GM12878 (cell line): ENCODE measurements around the gene UBAC2. TPM values are rescaled to one million over a fixed set of nuclear protein-coding genes. Genes with fewer than 3 reads are reported as not detected.

ENCODE experiments used
- ATAC-seq: fragments of 200-7000 bp; cut with Tn5 transposase; 3 replicates; pipeline ENCODE4 v1.9.1; 2020; ENCODE audit warnings: mild to moderate bottlenecking, moderate library complexity
- BruUV-seq: library from RNA; stranded (reverse); fragments of 400-500 nt; replicated peaks from 2 replicates; lab custom pipeline; 2021; lab: Mats Ljungman, UMichigan
- CTCF ChIA-PET: fragments of 300-600 bp; sonication (Branson Sonifier 250); formaldehyde crosslinking; extraction: SDS; loops from one replicate; lab custom pipeline; 2021; ENCODE audit warnings: inconsistent platforms; lab: Yijun Ruan, JAX
- POLR2A ChIA-PET: fragments of 350-600 bp; formaldehyde crosslinking; extraction: SDS; loops from one replicate; lab custom pipeline; 2021; ENCODE audit warnings: inconsistent platforms; lab: Charles Lee
- RAD21 ChIA-PET: fragments of 300-600 bp; sonication (Branson Sonifier 250); formaldehyde crosslinking; loops from one replicate; lab custom pipeline; 2023; ENCODE audit warnings: antibody characterized with exemption; ENCODE audit not compliant: unreplicated experiment; lab: Charles Lee
- SMC1A ChIA-PET: fragments of 300-600 bp; sonication (Branson Sonifier 250); formaldehyde crosslinking; loops from one replicate; lab custom pipeline; 2023; ENCODE audit not compliant: unreplicated experiment, uncharacterized antibody; lab: Charles Lee
- DNase-seq: peaks from one replicate; pipeline ENCODE4 v3.0.0-alpha.2; 2011; ENCODE audit warnings: low read depth, low spot score
- FAIRE-seq: peaks from 3 replicates; lab custom pipeline; 2011; peaks lifted over from hg19 to GRCh38; lab: Jason Lieb, UNC
- H2AFZ ChIP-seq: 2 replicates; pipeline ENCODE4 v1.6.0; 2011; ENCODE audit warnings: low read depth, low read length, control low read depth; ENCODE audit not compliant: control insufficient read depth
- H3K27ac ChIP-seq: 2 replicates; pipeline ENCODE4 v1.5.1; 2011; ENCODE audit warnings: control low read depth; ENCODE audit not compliant: control insufficient read depth, insufficient read depth
- H3K27me3 ChIP-seq, 2 experiments: replicated peaks in 1 of 2; 2 replicates each; pipeline versions ENCODE4 v1.6.0 to v1.6.1; 2011; ENCODE audit warnings: low read length in 1 of 2; ENCODE audit not compliant: control insufficient read depth in 2 of 2, insufficient read depth in 2 of 2
- H3K36me3 ChIP-seq, 2 experiments: 2 replicates each; pipeline ENCODE4 v1.5.1; 2011; ENCODE audit warnings: low read length in 1 of 2; ENCODE audit not compliant: control insufficient read depth in 2 of 2, insufficient read depth in 2 of 2
- H3K4me1 ChIP-seq: 2 replicates; pipeline ENCODE4 v1.6.1; 2011; ENCODE audit warnings: mild to moderate bottlenecking, low read length, moderate library complexity, mixed read lengths; ENCODE audit not compliant: control insufficient read depth, insufficient read depth
- H3K4me2 ChIP-seq: 2 replicates; pipeline ENCODE4 v1.6.0; 2011; ENCODE audit warnings: control low read depth; ENCODE audit not compliant: control insufficient read depth, insufficient read depth
- H3K4me3 ChIP-seq: fragments of 200-600 bp; sonication (generic); 2 replicates; pipeline ENCODE4 v1.5.1; 2016
- H3K79me2 ChIP-seq: 2 replicates; pipeline ENCODE4 v1.6.0; 2011; ENCODE audit warnings: low read length; ENCODE audit not compliant: control insufficient read depth, insufficient read depth
- H3K9ac ChIP-seq: 2 replicates; pipeline ENCODE4 v1.8.0; 2011; ENCODE audit warnings: low read length, control low read depth, mixed read lengths; ENCODE audit not compliant: control insufficient read depth, insufficient read depth
- H3K9me3 ChIP-seq: replicated peaks from 3 replicates; pipeline ENCODE4 v1.5.1; 2011; ENCODE audit warnings: mild to moderate bottlenecking, low read length; ENCODE audit not compliant: control insufficient read depth, insufficient read depth
- H4K20me1 ChIP-seq: 2 replicates; pipeline ENCODE4 v1.6.0; 2011; ENCODE audit not compliant: control insufficient read depth, insufficient read depth
- CEBPB ChIP-seq, 2 experiments: fragments of 150-350 bp in 1 of 2; IDR thresholded peaks; 2 replicates each; pipeline ENCODE4 v1.6.1; 2012 to 2014; ENCODE audit warnings: low read depth in 2 of 2, low read length in 2 of 2, borderline replicate concordance in 1 of 2, inconsistent platforms in 1 of 2
- EED ChIP-seq: sonication (generic); IDR thresholded peaks from 2 replicates; pipeline ENCODE4 v1.6.1; 2016; ENCODE audit warnings: antibody characterized with exemption, low read depth
- IKZF2 ChIP-seq, 2 experiments: fragments of 450-650 bp; IDR thresholded peaks; 2 replicates each; pipeline ENCODE4 v1.6.1; 2017; ENCODE audit warnings: mild to moderate bottlenecking in 2 of 2, moderate library complexity in 2 of 2
- MYB ChIP-seq: fragments of 150-350 bp; IDR thresholded peaks from 2 replicates; pipeline ENCODE4 v1.6.1; 2014; ENCODE audit warnings: mild to moderate bottlenecking, low read depth, low read length, borderline replicate concordance
- ZSCAN29 ChIP-seq: fragments of 450-650 bp; IDR thresholded peaks from 2 replicates; pipeline ENCODE4 v1.6.1; 2017; ENCODE audit warnings: mild to moderate bottlenecking, moderate library complexity
- WGBS: methylation state at CpG from one replicate; pipeline ENCODE4 v1.1.6; 2016; ENCODE audit warnings: low lambda C conversion rate; ENCODE audit not compliant: insufficient replicate concordance, insufficient coverage; ENCODE audit errors: missing lambda C conversion rate; 5-methylcytosine and 5-hydroxymethylcytosine counted together
- in situ Hi-C: fragments of 300-500 bp; cut with MboI; formaldehyde crosslinking; loops from 9 replicates; pipeline ENCODE4 v1.14.3; 2018; ENCODE audit warnings: mixed read lengths
- intact Hi-C: fragments of 100-400 bp; cut with micrococcal nuclease; formaldehyde crosslinking; loops from one replicate; pipeline ENCODE4 v1.14.2; 2022; ENCODE audit not compliant: unreplicated experiment
- polyA plus RNA-seq, 11 experiments: library from polyadenylated mRNA; depleted of rRNA in 4 of 11; unstranded in 6 of 11; stranded (reverse) in 5 of 11; fragments of >200 nt; fragmentation: Nextera tagmentation in 4 of 11; fragmentation: Illumina TruSeq in 1 of 11; extraction: Ambion mirVana in 4 of 11; extraction: Trizol in 1 of 11; gene quantifications; 1 replicate in 1 of 11; 2 replicates in 10 of 11; pipeline versions ENCODE4 v1.2.1 to v1.2.3, GENCODE V29; 2011 to 2016; ENCODE audit warnings: inconsistent platforms in 2 of 11, missing spikeins in 2 of 11, low read depth in 1 of 11
- total RNA-seq, 4 experiments: library from RNA; depleted of rRNA in 3 of 4; stranded (reverse); fragments of >200 nt in 3 of 4; fragmentation: Illumina TruSeq in 1 of 4; extraction: Trizol in 1 of 4; gene quantifications; 2 replicates each; pipeline versions ENCODE4 v1.2.1 to v1.2.3, GENCODE V29; 2013 to 2021
- TF ChIP-seq, protein P1 (sequence below): IDR thresholded peaks from 2 replicates; pipeline ENCODE4 v1.6.1; 2012; ENCODE audit warnings: mild to moderate bottlenecking, low read depth, low read length
- TF ChIP-seq, protein P2 (sequence below): fragments of 450-650 bp; IDR thresholded peaks from 2 replicates; pipeline ENCODE4 v1.6.1; 2017; ENCODE audit warnings: mild to moderate bottlenecking

The UBAC2 gene
- total and polyA plus RNA-seq, 10 of the 15 experiments (the other 5 are each of a cell fraction or from before 2014, with no cell fraction given): 3.0 to 54.6 (median 17.4) TPM

DNA sequence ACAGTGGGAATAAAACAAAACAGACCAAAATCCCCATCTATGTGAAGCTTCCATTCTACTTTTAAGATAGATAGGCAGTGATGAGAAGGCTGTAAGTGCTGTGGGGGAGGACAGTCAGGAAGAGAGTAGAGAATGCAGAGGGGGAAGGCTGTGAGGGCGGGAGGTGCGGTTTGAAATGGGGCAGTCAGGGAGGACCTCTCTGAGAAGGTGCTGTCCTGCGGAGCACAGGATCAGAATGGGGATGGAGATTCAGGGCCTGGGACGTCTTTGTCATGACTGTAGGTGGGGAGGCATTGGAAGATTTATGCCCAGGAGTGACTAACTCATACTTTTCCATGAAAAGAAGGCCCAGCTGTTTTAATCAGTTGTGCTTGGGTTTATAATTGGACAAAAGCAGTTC, 110.5 kb downstream of the UBAC2 start (continued):
- TF ChIP-seq ZSCAN29 (no peak), EED (peak; percentile 60; the same call in 1 of the 2 replicates)

DNA sequence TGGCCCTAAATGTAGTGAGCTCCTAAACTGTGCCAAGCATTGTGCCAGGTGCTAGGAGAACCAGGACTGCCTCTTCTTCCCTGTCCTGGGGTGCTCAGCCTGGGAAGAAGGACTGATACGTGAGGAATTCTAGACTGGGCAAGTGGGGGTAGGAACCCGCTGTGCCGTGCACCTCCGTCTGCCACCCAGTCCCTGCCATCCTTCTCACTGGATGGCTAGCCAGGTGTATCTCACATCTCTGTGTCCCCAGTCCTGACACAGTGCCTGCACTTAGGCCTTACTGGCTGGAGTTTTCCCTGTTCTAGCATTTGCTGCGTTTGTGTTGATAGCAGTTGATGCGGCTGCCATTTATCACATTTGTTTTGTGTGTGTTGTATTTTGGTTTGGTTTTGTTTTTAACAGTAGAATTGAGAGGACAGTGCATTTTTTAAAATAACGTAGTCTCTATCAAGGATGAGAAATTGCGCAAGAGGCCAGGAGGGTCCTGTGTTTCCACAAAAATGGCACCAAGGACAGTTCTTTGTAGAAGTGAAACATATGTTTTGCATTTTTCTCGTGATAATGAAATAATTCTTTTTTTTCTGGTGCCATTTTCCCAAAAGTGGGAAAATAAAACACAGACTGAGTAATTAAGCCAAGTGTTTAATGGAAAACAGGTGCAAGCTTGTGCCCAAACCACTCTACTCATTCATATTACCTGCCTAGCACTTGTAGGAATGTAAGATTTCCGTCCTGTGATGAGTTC, 111.3 kb downstream of the UBAC2 start:
- SMC1A ChIA-PET: interaction anchor here (0.7 to 3.5 kb wide), 16 partner anchors 8 to 76 kb away, joined by 3 to 28 read pairs (median 4); no protein-coding TSS in a partner anchor
- H3K27ac ChIP-seq: peak overlapping the region; percentile 93
- POLR2A ChIA-PET: interaction anchor here (0.7 to 2.1 kb wide), 7 partner anchors 8 to 51 kb away, joined by 3 to 8 read pairs (median 3); no protein-coding TSS in a partner anchor

More for the DNA sequence above, 111.3 kb downstream of the UBAC2 start:
- intact Hi-C loops (no loop called here), in situ Hi-C loops (no loop called here)
- over 99% methylated on average over 10 of the region's 10 CpGs for WGBS
- Histone ChIP-seq H3K79me2 (peaks cover 61% of the 10 kb centered on the region), H3K4me3 (no peak overlapping the region), H3K4me1 (peaks cover 52% of the 10 kb centered on the region), H3K9ac (peak overlapping the region; percentile 24), H2AFZ (no peak overlapping the region), H3K4me2 (peak overlapping the region; percentile 77), H3K36me3 (peaks cover 0 to 5% of the 10 kb centered on the region in 2 experiments; a peak in 1 of 4 replicates), H4K20me1 (no peaks in the 10 kb centered on the region), H3K27me3 (no peaks in the 10 kb centered on the region), H3K9me3 (no peaks in the 10 kb centered on the region)
- CTCF ChIA-PET: interaction anchor here (0.8 to 1.6 kb wide), 7 partner anchors 9 to 53 kb away, joined by 3 to 9 read pairs (median 4); no protein-coding TSS in a partner anchor
- FAIRE-seq (no peak), ATAC-seq (no peak), DNase-seq (no peak)
- RAD21 ChIA-PET: interaction anchor here (0.9 to 2.8 kb wide), 12 partner anchors 10 to 124 kb away, joined by 3 to 17 read pairs (median 4); no protein-coding TSS in a partner anchor
- BruUV-seq: no TSS peak
- TF ChIP-seq IKZF2 (IDR thresholded peaks at IDR 0.05) (no peak), CEBPB (IDR thresholded peaks at IDR 0.05; ENCODE audit: borderline replicate concordance in 1 of 2, low read depth in 2 of 2, low read length in 2 of 2) (peak in 1 of 2 experiments; percentile 68; a peak in 2 of 4 replicates), MYB (no peak)
- TF ChIP-seq, protein P1, sequence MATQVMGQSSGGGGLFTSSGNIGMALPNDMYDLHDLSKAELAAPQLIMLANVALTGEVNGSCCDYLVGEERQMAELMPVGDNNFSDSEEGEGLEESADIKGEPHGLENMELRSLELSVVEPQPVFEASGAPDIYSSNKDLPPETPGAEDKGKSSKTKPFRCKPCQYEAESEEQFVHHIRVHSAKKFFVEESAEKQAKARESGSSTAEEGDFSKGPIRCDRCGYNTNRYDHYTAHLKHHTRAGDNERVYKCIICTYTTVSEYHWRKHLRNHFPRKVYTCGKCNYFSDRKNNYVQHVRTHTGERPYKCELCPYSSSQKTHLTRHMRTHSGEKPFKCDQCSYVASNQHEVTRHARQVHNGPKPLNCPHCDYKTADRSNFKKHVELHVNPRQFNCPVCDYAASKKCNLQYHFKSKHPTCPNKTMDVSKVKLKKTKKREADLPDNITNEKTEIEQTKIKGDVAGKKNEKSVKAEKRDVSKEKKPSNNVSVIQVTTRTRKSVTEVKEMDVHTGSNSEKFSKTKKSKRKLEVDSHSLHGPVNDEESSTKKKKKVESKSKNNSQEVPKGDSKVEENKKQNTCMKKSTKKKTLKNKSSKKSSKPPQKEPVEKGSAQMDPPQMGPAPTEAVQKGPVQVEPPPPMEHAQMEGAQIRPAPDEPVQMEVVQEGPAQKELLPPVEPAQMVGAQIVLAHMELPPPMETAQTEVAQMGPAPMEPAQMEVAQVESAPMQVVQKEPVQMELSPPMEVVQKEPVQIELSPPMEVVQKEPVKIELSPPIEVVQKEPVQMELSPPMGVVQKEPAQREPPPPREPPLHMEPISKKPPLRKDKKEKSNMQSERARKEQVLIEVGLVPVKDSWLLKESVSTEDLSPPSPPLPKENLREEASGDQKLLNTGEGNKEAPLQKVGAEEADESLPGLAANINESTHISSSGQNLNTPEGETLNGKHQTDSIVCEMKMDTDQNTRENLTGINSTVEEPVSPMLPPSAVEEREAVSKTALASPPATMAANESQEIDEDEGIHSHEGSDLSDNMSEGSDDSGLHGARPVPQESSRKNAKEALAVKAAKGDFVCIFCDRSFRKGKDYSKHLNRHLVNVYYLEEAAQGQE: peak; percentile 68
- TF ChIP-seq, protein P2, sequence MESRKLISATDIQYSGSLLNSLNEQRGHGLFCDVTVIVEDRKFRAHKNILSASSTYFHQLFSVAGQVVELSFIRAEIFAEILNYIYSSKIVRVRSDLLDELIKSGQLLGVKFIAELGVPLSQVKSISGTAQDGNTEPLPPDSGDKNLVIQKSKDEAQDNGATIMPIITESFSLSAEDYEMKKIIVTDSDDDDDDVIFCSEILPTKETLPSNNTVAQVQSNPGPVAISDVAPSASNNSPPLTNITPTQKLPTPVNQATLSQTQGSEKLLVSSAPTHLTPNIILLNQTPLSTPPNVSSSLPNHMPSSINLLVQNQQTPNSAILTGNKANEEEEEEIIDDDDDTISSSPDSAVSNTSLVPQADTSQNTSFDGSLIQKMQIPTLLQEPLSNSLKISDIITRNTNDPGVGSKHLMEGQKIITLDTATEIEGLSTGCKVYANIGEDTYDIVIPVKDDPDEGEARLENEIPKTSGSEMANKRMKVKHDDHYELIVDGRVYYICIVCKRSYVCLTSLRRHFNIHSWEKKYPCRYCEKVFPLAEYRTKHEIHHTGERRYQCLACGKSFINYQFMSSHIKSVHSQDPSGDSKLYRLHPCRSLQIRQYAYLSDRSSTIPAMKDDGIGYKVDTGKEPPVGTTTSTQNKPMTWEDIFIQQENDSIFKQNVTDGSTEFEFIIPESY: no peak
